Astrocyte (in vitro differentiated cells and primary cell): ENCODE measurements around the gene PERM1. TPM values are rescaled to one million over a fixed set of nuclear protein-coding genes. Genes with fewer than 3 reads are reported as not detected.

ENCODE experiments used
- DNase-seq: peaks from one replicate; pipeline ENCODE4 v3.0.0-alpha.2; 2010; ENCODE audit warnings: low read depth
- FAIRE-seq: peaks from 2 replicates; lab custom pipeline; 2011; peaks lifted over from hg19 to GRCh38; lab: Jason Lieb, UNC
- H2AFZ ChIP-seq: 2 replicates; pipeline ENCODE4 v1.6.0; 2012; ENCODE audit warnings: low read depth, low read length, inconsistent platforms
- H3K27ac ChIP-seq: 2 replicates; pipeline ENCODE4 v1.5.1; 2011; ENCODE audit warnings: low read depth, low read length, inconsistent platforms
- H3K27me3 ChIP-seq: 2 replicates; pipeline ENCODE4 v1.6.0; 2011; ENCODE audit warnings: low read length, inconsistent platforms; ENCODE audit not compliant: insufficient read depth
- H3K36me3 ChIP-seq: 2 replicates; pipeline ENCODE4 v1.5.1; 2011; ENCODE audit warnings: low read length, inconsistent platforms; ENCODE audit not compliant: insufficient read depth
- H3K4me1 ChIP-seq: 2 replicates; pipeline ENCODE4 v1.5.1; 2011; ENCODE audit warnings: low read length, inconsistent platforms; ENCODE audit not compliant: insufficient read depth
- H3K4me2 ChIP-seq: 2 replicates; pipeline ENCODE4 v1.6.0; 2012; ENCODE audit warnings: low read length, inconsistent platforms
- H3K4me3 ChIP-seq: 2 replicates; pipeline ENCODE4 v1.5.1; 2011; ENCODE audit warnings: low read depth, mild to moderate bottlenecking, low read length, inconsistent platforms; ENCODE audit not compliant: insufficient read depth
- H3K79me2 ChIP-seq: 2 replicates; pipeline ENCODE4 v1.6.0; 2012; ENCODE audit warnings: mild to moderate bottlenecking, low read length, inconsistent platforms; ENCODE audit not compliant: insufficient read depth
- H3K9ac ChIP-seq: 2 replicates; pipeline ENCODE4 v1.6.0; 2012; ENCODE audit warnings: mild to moderate bottlenecking, low read length, inconsistent platforms
- H3K9me3 ChIP-seq: 2 replicates; pipeline ENCODE4 v1.5.1; 2012; ENCODE audit warnings: low read depth, mild to moderate bottlenecking, low read length, inconsistent platforms; ENCODE audit not compliant: insufficient read depth
- H4K20me1 ChIP-seq: 2 replicates; pipeline ENCODE4 v1.6.0; 2012; ENCODE audit warnings: low read length, inconsistent platforms; ENCODE audit not compliant: insufficient read depth
- H3K27ac Mint-ChIP-seq: one replicate; pipeline ENCODE4 v1.8.0; 2021; ENCODE audit warnings: mild to moderate bottlenecking, mixed read lengths; ENCODE audit not compliant: unreplicated experiment
- H3K27me3 Mint-ChIP-seq: one replicate; pipeline ENCODE4 v1.8.0; 2021; ENCODE audit warnings: low read depth, mixed read lengths; ENCODE audit not compliant: unreplicated experiment
- H3K36me3 Mint-ChIP-seq: one replicate; pipeline ENCODE4 v1.8.0; 2021; ENCODE audit warnings: low read depth, mixed read lengths; ENCODE audit not compliant: unreplicated experiment
- H3K4me1 Mint-ChIP-seq: one replicate; pipeline ENCODE4 v1.8.0; 2021; ENCODE audit warnings: low read depth, mixed read lengths; ENCODE audit not compliant: unreplicated experiment
- H3K4me3 Mint-ChIP-seq: one replicate; pipeline ENCODE4 v1.8.0; 2021; ENCODE audit warnings: mild to moderate bottlenecking, moderate library complexity, mixed read lengths; ENCODE audit not compliant: unreplicated experiment
- H3K9me3 Mint-ChIP-seq: one replicate; pipeline ENCODE4 v1.8.0; 2021; ENCODE audit warnings: mild to moderate bottlenecking, mixed read lengths; ENCODE audit not compliant: unreplicated experiment
- EZH2 ChIP-seq: IDR thresholded peaks from 2 replicates; pipeline ENCODE4 v1.6.1; 2012; ENCODE audit warnings: mild to moderate bottlenecking, low read length, inconsistent platforms; ENCODE audit not compliant: insufficient read depth
- total RNA-seq: library from RNA; stranded (reverse); gene quantifications from 2 replicates; pipeline ENCODE4 v1.2.1, GENCODE V29; 2021
- TF ChIP-seq, protein P1 (sequence below): IDR thresholded peaks from 2 replicates; pipeline ENCODE4 v1.5.1; 2011; ENCODE audit warnings: low read depth, mild to moderate bottlenecking, inconsistent platforms, low read length, moderate library complexity; ENCODE audit not compliant: insufficient read depth

Gene PERM1
- total RNA-seq, 1 donor from 2014 or later, result 0.20 TPM

DNA sequence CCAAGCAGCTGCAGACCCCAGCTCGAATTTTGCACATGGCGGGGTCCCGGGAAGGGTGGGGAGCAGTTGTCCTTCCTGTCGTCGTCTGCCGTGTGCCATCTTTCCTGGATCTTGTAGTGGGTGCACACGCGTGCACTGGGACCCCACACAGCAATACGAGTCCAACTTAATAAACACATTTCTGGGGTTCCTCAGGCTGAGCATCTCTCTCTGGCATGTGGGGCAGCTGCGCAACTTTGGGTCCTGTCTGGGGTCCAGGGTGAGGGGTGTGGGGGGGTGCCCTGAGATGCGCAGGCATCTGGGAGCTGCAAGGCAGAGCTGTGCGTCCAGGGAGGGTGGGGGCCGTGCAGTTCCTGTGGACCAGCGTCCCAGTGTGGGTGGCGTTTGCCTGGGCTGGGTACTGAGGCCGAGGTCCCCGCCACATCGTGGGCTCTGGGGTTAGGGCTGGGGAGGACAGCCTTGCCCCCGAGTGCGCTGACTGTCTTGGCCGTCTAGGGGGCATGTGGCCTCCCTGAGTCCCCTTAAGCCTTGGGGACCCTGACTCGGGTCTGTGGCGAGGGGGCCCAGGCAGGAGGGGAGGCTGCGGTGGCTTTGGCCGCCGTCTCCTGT is 16.3 kb downstream of the PERM1 start:
- no peaks in the 10 kb centered on the region for H3K4me1 Mint-ChIP-seq
- no peaks in the 10 kb centered on the region for H3K9me3 ChIP-seq
- TF ChIP-seq, protein P1, sequence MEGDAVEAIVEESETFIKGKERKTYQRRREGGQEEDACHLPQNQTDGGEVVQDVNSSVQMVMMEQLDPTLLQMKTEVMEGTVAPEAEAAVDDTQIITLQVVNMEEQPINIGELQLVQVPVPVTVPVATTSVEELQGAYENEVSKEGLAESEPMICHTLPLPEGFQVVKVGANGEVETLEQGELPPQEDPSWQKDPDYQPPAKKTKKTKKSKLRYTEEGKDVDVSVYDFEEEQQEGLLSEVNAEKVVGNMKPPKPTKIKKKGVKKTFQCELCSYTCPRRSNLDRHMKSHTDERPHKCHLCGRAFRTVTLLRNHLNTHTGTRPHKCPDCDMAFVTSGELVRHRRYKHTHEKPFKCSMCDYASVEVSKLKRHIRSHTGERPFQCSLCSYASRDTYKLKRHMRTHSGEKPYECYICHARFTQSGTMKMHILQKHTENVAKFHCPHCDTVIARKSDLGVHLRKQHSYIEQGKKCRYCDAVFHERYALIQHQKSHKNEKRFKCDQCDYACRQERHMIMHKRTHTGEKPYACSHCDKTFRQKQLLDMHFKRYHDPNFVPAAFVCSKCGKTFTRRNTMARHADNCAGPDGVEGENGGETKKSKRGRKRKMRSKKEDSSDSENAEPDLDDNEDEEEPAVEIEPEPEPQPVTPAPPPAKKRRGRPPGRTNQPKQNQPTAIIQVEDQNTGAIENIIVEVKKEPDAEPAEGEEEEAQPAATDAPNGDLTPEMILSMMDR, result no peak
- TF ChIP-seq EZH2, result no peak
- H3K4me3 ChIP-seq, result peak overlapping the region; percentile 64
- peaks cover 15% of the 10 kb centered on the region for H3K27me3 Mint-ChIP-seq
- peak overlapping the region; percentile 80 for H3K27ac ChIP-seq
- H3K27ac Mint-ChIP-seq, result no peak overlapping the region
- H3K4me1 ChIP-seq, result peaks cover 23% of the 10 kb centered on the region
- H3K79me2 ChIP-seq, result peaks cover 7% of the 10 kb centered on the region
- no peaks in the 10 kb centered on the region for H3K9me3 Mint-ChIP-seq
- no peak overlapping the region for H3K4me3 Mint-ChIP-seq
- peaks cover 4% of the 10 kb centered on the region for H3K36me3 Mint-ChIP-seq
- peak overlapping the region; percentile 83 for H3K9ac ChIP-seq
- no peak for FAIRE-seq
- H3K27me3 ChIP-seq, result no peaks in the 10 kb centered on the region
- no peak overlapping the region for H2AFZ ChIP-seq
- H3K36me3 ChIP-seq, result peaks cover 5% of the 10 kb centered on the region
- peak overlapping the region; percentile 99 for H3K4me2 ChIP-seq
- DNase-seq, result no peak
- H4K20me1 ChIP-seq, result peaks cover 6% of the 10 kb centered on the region

DNA sequence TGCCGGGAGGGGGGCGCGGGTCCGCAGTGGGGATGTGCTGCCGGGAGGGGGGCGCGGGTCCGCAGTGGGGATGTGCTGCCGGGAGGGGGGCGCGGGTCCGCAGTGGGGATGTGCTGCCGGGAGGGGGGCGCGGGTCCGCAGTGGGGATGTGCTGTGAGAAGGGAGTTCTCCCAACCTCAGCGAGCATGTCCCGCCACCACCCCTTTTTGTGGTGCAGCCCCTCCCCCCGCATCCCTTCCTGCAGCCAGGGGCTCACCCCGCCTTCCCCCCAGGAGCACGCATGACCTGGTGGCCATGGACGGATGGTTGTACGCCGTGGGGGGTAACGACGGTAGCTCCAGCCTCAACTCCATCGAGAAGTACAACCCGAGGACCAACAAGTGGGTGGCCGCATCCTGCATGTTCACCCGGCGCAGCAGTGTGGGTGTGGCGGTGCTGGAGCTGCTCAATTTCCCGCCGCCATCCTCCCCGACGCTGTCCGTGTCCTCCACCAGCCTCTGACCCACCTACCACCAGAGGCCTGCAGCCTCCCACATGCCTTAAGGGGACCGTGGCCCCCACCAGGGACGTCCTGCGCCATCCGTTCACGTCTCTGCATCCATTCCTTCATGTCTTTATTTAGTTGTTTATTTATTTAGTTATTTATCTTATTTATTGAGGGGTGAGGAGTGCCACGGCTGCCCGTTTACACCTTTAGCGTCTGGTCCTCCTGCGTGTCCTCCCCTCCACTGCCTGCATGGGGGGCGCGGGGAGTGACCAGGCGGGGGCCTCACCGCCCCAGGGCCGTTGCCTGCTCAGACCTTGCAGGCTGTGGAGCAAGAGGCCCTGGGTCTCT is 17.0 kb downstream of the PERM1 start:
- H3K9me3 Mint-ChIP-seq, result no peaks in the 10 kb centered on the region
- DNase-seq, result no peak
- H3K4me3 Mint-ChIP-seq, result no peak overlapping the region
- H3K36me3 Mint-ChIP-seq, result peaks cover 4% of the 10 kb centered on the region
- Histone ChIP-seq H3K9ac (no peak overlapping the region), H3K4me2 (no peak overlapping the region), H4K20me1 (peaks cover 6% of the 10 kb centered on the region), H3K27me3 (no peaks in the 10 kb centered on the region), H3K9me3 (no peaks in the 10 kb centered on the region), H3K27ac (no peak overlapping the region), H3K4me3 (no peak overlapping the region), H2AFZ (no peak overlapping the region), H3K4me1 (peaks cover 23% of the 10 kb centered on the region), H3K36me3 (peaks cover 5% of the 10 kb centered on the region), H3K79me2 (peaks cover 7% of the 10 kb centered on the region)
- no peak overlapping the region for H3K27ac Mint-ChIP-seq
- H3K4me1 Mint-ChIP-seq, result no peaks in the 10 kb centered on the region
- peaks cover 15% of the 10 kb centered on the region for H3K27me3 Mint-ChIP-seq
- FAIRE-seq, result no peak
- TF ChIP-seq EZH2, result no peak
- TF ChIP-seq, protein P1, result no peak
